Measurements from ENCODE around the gene IL36G. TPM values are rescaled to one million over a fixed set of nuclear protein-coding genes. Genes with fewer than 3 reads are reported as not detected.

Gene IL36G
- total RNA-seq, 4 donors from 2014 or later = 7.3 to 223 (median 7.7) TPM; not detected in 1

DNA sequence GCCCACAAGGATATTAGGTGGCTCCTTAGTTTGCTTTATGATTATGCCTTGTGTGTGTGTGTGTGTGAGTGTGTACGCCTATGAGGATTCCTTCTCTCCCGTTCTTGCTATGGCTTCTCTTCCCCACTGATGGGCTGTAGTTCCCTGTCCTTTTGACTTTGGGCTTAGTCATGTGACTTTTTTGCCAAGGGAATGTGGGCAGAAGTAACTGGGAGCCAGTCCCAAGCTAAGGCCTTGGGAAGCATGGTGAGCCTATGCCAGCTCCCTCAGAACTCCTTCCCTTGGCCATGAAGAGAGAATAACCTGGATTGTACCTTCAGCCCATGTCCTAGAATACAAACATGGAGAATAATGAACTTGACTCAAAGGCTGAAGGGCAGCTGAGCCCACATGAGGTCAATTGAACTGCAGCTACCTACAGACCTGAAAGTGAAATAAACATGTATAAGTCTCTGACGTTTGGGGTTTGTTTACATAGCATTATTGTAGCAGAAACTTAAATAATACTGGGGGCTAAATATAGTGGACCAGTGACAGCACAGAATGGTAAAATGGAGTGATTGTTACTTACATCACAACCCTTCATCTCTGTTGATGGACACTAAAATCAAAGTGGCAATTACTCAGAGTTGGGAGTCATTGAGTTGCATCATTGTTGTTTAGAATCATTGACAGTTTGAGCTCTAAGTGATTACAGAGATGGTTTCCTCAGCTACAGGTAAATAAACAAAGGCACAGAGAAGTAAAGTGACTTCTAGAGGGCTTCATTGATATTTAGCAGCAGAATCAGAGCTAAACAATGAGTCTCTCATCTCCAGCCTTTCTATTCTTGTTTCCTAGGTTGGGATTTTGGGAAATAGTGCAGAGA, 15.3 kb upstream of the IL36G start:
- Histone ChIP-seq H3K36me3 (no peaks in the 10 kb centered on the region), H3K9me3 (no peaks in the 10 kb centered on the region), H3K27ac (no peak overlapping the region), H3K27me3 (peaks cover 0 to 10% (median 0%) of the 10 kb centered on the region in 4 donors), H3K4me3 (no peak overlapping the region), H3K4me1 (peaks cover 0 to 6% (median 0%) of the 10 kb centered on the region in 3 donors)
- TF ChIP-seq POLR2A (IDR thresholded peaks at IDR 0.05) = no peak
- TF ChIP-seq, protein P1, sequence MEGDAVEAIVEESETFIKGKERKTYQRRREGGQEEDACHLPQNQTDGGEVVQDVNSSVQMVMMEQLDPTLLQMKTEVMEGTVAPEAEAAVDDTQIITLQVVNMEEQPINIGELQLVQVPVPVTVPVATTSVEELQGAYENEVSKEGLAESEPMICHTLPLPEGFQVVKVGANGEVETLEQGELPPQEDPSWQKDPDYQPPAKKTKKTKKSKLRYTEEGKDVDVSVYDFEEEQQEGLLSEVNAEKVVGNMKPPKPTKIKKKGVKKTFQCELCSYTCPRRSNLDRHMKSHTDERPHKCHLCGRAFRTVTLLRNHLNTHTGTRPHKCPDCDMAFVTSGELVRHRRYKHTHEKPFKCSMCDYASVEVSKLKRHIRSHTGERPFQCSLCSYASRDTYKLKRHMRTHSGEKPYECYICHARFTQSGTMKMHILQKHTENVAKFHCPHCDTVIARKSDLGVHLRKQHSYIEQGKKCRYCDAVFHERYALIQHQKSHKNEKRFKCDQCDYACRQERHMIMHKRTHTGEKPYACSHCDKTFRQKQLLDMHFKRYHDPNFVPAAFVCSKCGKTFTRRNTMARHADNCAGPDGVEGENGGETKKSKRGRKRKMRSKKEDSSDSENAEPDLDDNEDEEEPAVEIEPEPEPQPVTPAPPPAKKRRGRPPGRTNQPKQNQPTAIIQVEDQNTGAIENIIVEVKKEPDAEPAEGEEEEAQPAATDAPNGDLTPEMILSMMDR (IDR thresholded peaks at IDR 0.05) = no peak
- 68 to 77% methylated on average over 3 of the region's 3 CpGs for WGBS, 2 donors
- DNase-seq = no peak
- intact Hi-C loops (cut with DNase I) = no loop called here

DNA sequence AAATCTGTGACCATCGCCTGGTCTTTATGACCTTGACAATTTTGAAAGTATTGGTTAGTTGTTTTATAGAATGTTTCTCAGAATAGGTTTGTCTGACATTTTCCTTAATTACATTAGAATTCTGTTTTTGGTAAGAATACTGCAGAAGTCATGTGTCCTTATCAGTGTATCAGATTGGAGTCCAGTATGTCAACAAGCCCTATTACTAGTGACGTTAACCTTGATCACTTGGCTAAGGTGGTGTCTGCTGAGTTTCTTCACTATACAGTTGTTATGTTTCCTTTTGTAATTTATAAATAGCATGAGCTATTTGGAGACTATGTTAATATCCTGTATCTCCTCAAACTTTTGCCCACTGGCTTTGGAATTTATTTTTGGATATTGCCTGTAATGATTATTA, 10.8 kb upstream of the IL36G start:
- Histone ChIP-seq H3K36me3 (no peaks in the 10 kb centered on the region), H3K27ac (no peak overlapping the region), H3K27me3 (peaks cover 0 to 7% (median 0%) of the 10 kb centered on the region in 4 donors), H3K9me3 (no peaks in the 10 kb centered on the region), H3K4me3 (no peak overlapping the region), H3K4me1 (no peaks in the 10 kb centered on the region)
- TF ChIP-seq, protein P1 (IDR thresholded peaks at IDR 0.05) = no peak
- no peak for TF ChIP-seq POLR2A (IDR thresholded peaks at IDR 0.05)
- no peak for DNase-seq
- 84 to 91% methylated on average over 2 of the region's 2 CpGs for WGBS, 2 donors
- intact Hi-C loops (cut with DNase I) = no loop called here

DNA sequence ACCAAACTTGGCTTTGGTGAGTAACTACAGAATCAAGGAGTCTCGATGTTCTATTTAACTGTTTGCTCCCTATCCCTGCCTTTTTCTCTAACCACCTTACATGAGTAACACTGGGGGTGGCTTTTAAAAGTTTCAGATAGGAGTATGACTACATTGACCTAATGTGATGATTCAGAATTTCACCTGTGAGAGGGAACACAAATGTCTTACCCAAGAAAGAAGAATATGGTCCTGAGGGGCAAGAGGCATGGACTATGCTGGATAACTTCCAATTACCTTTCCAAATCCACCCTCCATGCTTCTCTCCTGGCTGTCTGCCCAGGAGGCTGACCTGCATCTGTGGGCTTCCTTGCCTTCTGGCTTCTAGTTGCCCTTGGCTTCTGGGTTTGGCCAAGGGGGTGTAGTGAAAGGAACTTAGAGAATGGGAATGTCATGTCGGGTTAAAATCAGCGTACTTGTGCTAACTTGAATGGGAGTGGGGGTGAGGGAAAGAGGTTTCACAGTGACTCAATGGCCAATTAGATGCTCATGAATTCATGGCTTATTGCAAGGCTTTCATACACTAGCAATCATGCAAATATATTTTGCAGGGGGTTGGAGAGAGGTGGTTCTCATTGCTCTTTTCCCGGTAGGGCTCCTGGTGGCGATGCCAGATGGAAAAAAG, 5.3 kb upstream of the IL36G start:
- no peak overlapping the region for H3K4me3 ChIP-seq
- no peaks in the 10 kb centered on the region for H3K36me3 ChIP-seq
- DNase-seq = no peak
- intact Hi-C loops (cut with DNase I) = no loop called here
- H3K9me3 ChIP-seq = no peaks in the 10 kb centered on the region
- no peaks in the 10 kb centered on the region for H3K4me1 ChIP-seq
- WGBS, 2 donors = 67 to 69% methylated on average over 4 to 5 of the region's 5 CpGs
- H3K27ac ChIP-seq = no peak overlapping the region
- TF ChIP-seq POLR2A (IDR thresholded peaks at IDR 0.05) = no peak
- TF ChIP-seq, protein P1 (IDR thresholded peaks at IDR 0.05) = no peak
- peaks cover 0 to 31% (median 0%) of the 10 kb centered on the region in 4 donors for H3K27me3 ChIP-seq

DNA sequence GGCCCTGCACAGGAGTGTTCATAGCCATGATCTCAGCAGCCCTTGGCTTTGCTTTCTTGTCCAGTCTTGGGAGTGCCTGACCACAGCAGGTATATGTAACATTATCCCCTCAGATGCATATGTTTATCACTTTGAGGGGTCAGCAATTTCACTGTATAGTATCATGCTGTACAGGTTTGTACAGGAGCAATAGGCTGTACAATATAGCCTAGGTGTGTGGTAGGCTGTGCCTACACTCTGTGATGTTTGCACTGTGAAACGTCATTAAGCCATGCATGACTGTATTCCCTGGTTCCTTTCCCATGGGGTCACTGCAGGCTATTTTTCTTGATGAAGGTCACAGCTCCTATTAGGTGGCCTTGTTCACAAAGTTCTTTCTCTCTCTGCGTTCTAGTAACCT, 4.7 kb upstream of the IL36G start:
- intact Hi-C loops (cut with DNase I) = no loop called here
- no peaks in the 10 kb centered on the region for H3K9me3 ChIP-seq
- no peaks in the 10 kb centered on the region for H3K36me3 ChIP-seq
- no peak for TF ChIP-seq POLR2A (IDR thresholded peaks at IDR 0.05)
- TF ChIP-seq, protein P1 (IDR thresholded peaks at IDR 0.05) = no peak
- WGBS, 2 donors = 7 to 48% methylated on average over 2 of the region's 2 CpGs
- no peak overlapping the region for H3K4me3 ChIP-seq
- DNase-seq = no peak
- H3K27me3 ChIP-seq = peaks cover 0 to 37% (median 0%) of the 10 kb centered on the region in 4 donors
- H3K27ac ChIP-seq = no peak overlapping the region
- H3K4me1 ChIP-seq = no peaks in the 10 kb centered on the region

DNA sequence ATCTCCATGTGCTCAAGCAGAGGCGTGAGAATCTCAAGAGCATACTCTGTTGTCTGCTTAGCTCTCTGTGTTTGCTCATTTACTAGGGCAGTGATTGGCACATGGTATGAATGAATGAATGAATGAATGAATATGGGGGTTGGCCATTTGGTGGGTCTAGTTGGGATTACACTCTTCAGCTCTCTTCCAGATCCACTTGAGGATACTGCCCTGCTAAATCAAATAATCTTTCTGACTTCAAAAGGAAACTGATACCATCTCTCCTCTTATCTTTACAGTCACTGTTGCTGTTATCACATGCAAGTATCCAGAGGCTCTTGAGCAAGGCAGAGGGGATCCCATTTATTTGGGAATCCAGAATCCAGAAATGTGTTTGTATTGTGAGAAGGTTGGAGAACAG, 1.9 kb downstream of the IL36G start:
- no peak for DNase-seq
- no peak overlapping the region for H3K27ac ChIP-seq
- H3K4me1 ChIP-seq = no peaks in the 10 kb centered on the region
- peaks cover 0 to 26% (median 0%) of the 10 kb centered on the region in 4 donors for H3K27me3 ChIP-seq
- H3K9me3 ChIP-seq = no peaks in the 10 kb centered on the region
- TF ChIP-seq, protein P1 (IDR thresholded peaks at IDR 0.05) = no peak
- TF ChIP-seq POLR2A (IDR thresholded peaks at IDR 0.05) = no peak
- no peaks in the 10 kb centered on the region for H3K36me3 ChIP-seq
- intact Hi-C loops (cut with DNase I) = no loop called here
- WGBS, 2 donors = 100% methylated on average over 1 of the region's 1 CpG
- H3K4me3 ChIP-seq = no peak overlapping the region
